Mesenchymal stem cell (in vitro differentiated cells and primary cell): ENCODE results near the gene GPR107.

Experiments used
- DNase-seq: peaks from one replicate; pipeline ENCODE4 v3.0.0-alpha.2; 2013
- H2AFZ ChIP-seq: one replicate; pipeline ENCODE4 v1.6.1; 2013; ENCODE audit warnings: low read depth, mild to moderate bottlenecking, control low read depth, inconsistent platforms, low read length, moderate library complexity
- H2AK5ac ChIP-seq: 2 replicates; pipeline ENCODE4 v1.6.1; 2013; ENCODE audit warnings: low read length, moderate library complexity, mild to moderate bottlenecking, inconsistent platforms; ENCODE audit not compliant: severe bottlenecking
- H2BK120ac ChIP-seq: one replicate; pipeline ENCODE4 v1.6.1; 2013; ENCODE audit warnings: low read depth, mild to moderate bottlenecking, inconsistent platforms, low read length, moderate library complexity
- H2BK12ac ChIP-seq, 2 experiments: one replicate each; pipeline ENCODE4 v1.6.1; 2013; ENCODE audit warnings: inconsistent platforms in 2 of 2, low read length in 2 of 2, mild to moderate bottlenecking in 2 of 2, moderate library complexity in 2 of 2, control low read depth in 1 of 2
- H2BK15ac ChIP-seq: one replicate; pipeline ENCODE4 v1.6.1; 2013; ENCODE audit warnings: mild to moderate bottlenecking, low read depth, inconsistent platforms; ENCODE audit not compliant: poor library complexity, severe bottlenecking
- H2BK5ac ChIP-seq: 2 replicates; pipeline ENCODE4 v1.6.1; 2013; ENCODE audit warnings: low read depth, mild to moderate bottlenecking, low read length, control low read depth, inconsistent platforms; ENCODE audit not compliant: poor library complexity, severe bottlenecking
- H3K14ac ChIP-seq, 2 experiments: one replicate each; pipeline ENCODE4 v1.6.1; 2013; ENCODE audit warnings: inconsistent platforms in 2 of 2, low read length in 2 of 2, control low read depth in 1 of 2, mild to moderate bottlenecking in 1 of 2, moderate library complexity in 1 of 2
- H3K18ac ChIP-seq, 2 experiments: one replicate each; pipeline ENCODE4 v1.6.1; 2013; ENCODE audit warnings: inconsistent platforms in 2 of 2, low read length in 2 of 2, control low read depth in 1 of 2, low read depth in 1 of 2, mild to moderate bottlenecking in 1 of 2
- H3K23ac ChIP-seq, 2 experiments: one replicate each; pipeline ENCODE4 v1.6.1; 2013; ENCODE audit warnings: inconsistent platforms in 2 of 2, low read length in 2 of 2, mild to moderate bottlenecking in 2 of 2, moderate library complexity in 2 of 2, control low read depth in 1 of 2
- H3K27ac ChIP-seq: 2 replicates; pipeline ENCODE4 v1.5.1; 2013; ENCODE audit warnings: mild to moderate bottlenecking, moderate library complexity, low read length, control low read depth, inconsistent platforms; ENCODE audit not compliant: poor library complexity, severe bottlenecking
- H3K27me3 ChIP-seq, 2 experiments: 2 replicates each; pipeline versions ENCODE4 v1.6.1 to v1.7.0; 2013; ENCODE audit warnings: low read length in 2 of 2, mild to moderate bottlenecking in 2 of 2, moderate library complexity in 2 of 2, control low read depth in 1 of 2, inconsistent platforms in 1 of 2; ENCODE audit not compliant: control insufficient read depth in 1 of 2, insufficient read depth in 1 of 2
- H3K36me3 ChIP-seq, 2 experiments: 2 replicates each; pipeline versions ENCODE4 v1.6.1 to v1.7.0; 2013; ENCODE audit warnings: low read length in 2 of 2, control low read depth in 1 of 2, inconsistent platforms in 1 of 2, low read depth in 1 of 2, mild to moderate bottlenecking in 1 of 2; ENCODE audit not compliant: insufficient read depth in 2 of 2, control insufficient read depth in 1 of 2
- H3K4ac ChIP-seq, 2 experiments: one replicate each; pipeline ENCODE4 v1.6.1; 2013; ENCODE audit warnings: inconsistent platforms in 2 of 2, low read length in 2 of 2, mild to moderate bottlenecking in 2 of 2, moderate library complexity in 2 of 2, control low read depth in 1 of 2, low read depth in 1 of 2
- H3K4me1 ChIP-seq: 2 replicates; pipeline ENCODE4 v1.6.1; 2013; ENCODE audit warnings: low read depth, low read length, control low read depth; ENCODE audit not compliant: control insufficient read depth, insufficient read depth
- H3K4me2 ChIP-seq: 2 replicates; pipeline ENCODE4 v1.6.1; 2013; ENCODE audit warnings: low read length, mild to moderate bottlenecking, inconsistent platforms; ENCODE audit not compliant: poor library complexity, severe bottlenecking
- H3K4me3 ChIP-seq, 2 experiments: 2 replicates each; pipeline versions ENCODE4 v1.5.1 to v1.7.0; 2013; ENCODE audit warnings: low read length in 2 of 2, mild to moderate bottlenecking in 2 of 2, control low read depth in 1 of 2, low read depth in 1 of 2; ENCODE audit not compliant: insufficient read depth in 1 of 2
- H3K79me1 ChIP-seq: replicated peaks from 2 replicates; pipeline ENCODE4 v1.6.1; 2013; ENCODE audit warnings: mild to moderate bottlenecking, control low read depth, low read length, inconsistent platforms; ENCODE audit not compliant: poor library complexity, severe bottlenecking
- H3K9ac ChIP-seq: 2 replicates; pipeline ENCODE4 v1.7.0; 2013; ENCODE audit warnings: mild to moderate bottlenecking, low read length, moderate library complexity
- H3K9me3 ChIP-seq: 2 replicates; pipeline ENCODE4 v1.7.0; 2013; ENCODE audit warnings: mild to moderate bottlenecking, low read length; ENCODE audit not compliant: control insufficient read depth
- H4K8ac ChIP-seq: one replicate; pipeline ENCODE4 v1.6.1; 2013; ENCODE audit warnings: inconsistent platforms, mild to moderate bottlenecking, low read length, moderate library complexity
- H4K91ac ChIP-seq: one replicate; pipeline ENCODE4 v1.6.1; 2013; ENCODE audit warnings: mild to moderate bottlenecking, low read length, inconsistent platforms
- WGBS: methylation state at CpG from one replicate; pipeline ENCODE4 v1.1.7; 2013; ENCODE audit warnings: mixed read lengths; 5-methylcytosine and 5-hydroxymethylcytosine counted together

GPR107 gene

DNA sequence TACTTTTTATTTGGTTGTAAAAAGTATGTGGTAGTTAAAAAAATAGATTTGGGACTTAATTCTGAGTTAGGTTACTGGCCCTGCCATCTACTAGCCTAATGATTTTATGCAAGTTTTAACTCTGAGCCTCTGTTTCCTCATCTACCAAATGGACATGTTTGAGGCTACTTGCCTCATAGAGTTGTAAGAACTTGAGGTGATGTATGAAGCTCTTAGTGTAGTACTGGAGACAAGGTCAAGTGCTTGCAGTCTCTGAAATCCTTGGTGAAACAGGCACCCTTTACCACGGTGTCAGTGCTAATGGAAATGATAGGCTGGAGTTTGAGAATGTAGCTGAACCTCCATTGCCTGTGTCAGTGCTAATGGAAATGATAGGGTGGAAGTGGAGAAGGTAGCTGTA lies 15.3 kb downstream of the GPR107 start:
- H3K36me3 ChIP-seq, result peaks cover 4% of the 10 kb centered on the region in 2 experiments
- H2BK5ac ChIP-seq, result no peak overlapping the region
- no peak overlapping the region for H2BK12ac ChIP-seq
- H3K27ac ChIP-seq, result no peak overlapping the region
- no peak overlapping the region for H3K18ac ChIP-seq
- 100% methylated on average over 1 of the region's 1 CpG for WGBS
- no peaks in the 10 kb centered on the region for H3K9me3 ChIP-seq
- H3K4ac ChIP-seq, result no peak overlapping the region
- H3K79me1 ChIP-seq, result peaks cover 27% of the 10 kb centered on the region
- no peak overlapping the region for H3K14ac ChIP-seq
- H3K4me2 ChIP-seq, result no peak overlapping the region
- no peak overlapping the region for H2AFZ ChIP-seq
- H2BK15ac ChIP-seq, result no peak overlapping the region
- H2AK5ac ChIP-seq, result no peak overlapping the region
- no peak overlapping the region for H4K91ac ChIP-seq
- H3K4me1 ChIP-seq, result peaks cover 7% of the 10 kb centered on the region
- DNase-seq, result peak; percentile 49
- H3K9ac ChIP-seq, result no peak overlapping the region
- no peak overlapping the region for H3K4me3 ChIP-seq
- H2BK120ac ChIP-seq, result peak overlapping the region; percentile 61
- H3K27me3 ChIP-seq, result no peaks in the 10 kb centered on the region
- no peak overlapping the region for H3K23ac ChIP-seq
- H4K8ac ChIP-seq, result no peak overlapping the region

GRCh38 chr9:130072515-130073235 lies 19.0 kb downstream of the GPR107 start:
- no peak overlapping the region for H2BK5ac ChIP-seq
- peak overlapping the region in 1 of 2 experiments; percentile 42 for H2BK12ac ChIP-seq
- H3K9me3 ChIP-seq, result no peaks in the 10 kb centered on the region
- no peak overlapping the region for H2BK120ac ChIP-seq
- peak overlapping the region; percentile 10 for H3K4me2 ChIP-seq
- H3K27me3 ChIP-seq, result no peaks in the 10 kb centered on the region
- H3K23ac ChIP-seq, result no peak overlapping the region
- H3K18ac ChIP-seq, result peak overlapping the region in 1 of 2 experiments; percentile 82
- peak overlapping the region; percentile 44 for H3K27ac ChIP-seq
- H3K9ac ChIP-seq, result no peak overlapping the region
- H3K4me3 ChIP-seq, result no peak overlapping the region
- peak overlapping the region in 1 of 2 experiments; percentile 73 for H3K4ac ChIP-seq
- H2BK15ac ChIP-seq, result no peak overlapping the region
- peaks cover 7% of the 10 kb centered on the region for H3K4me1 ChIP-seq
- 73% methylated on average over 6 of the region's 9 CpGs for WGBS
- H4K8ac ChIP-seq, result peak overlapping the region; percentile 3
- H4K91ac ChIP-seq, result no peak overlapping the region
- peaks cover 27% of the 10 kb centered on the region for H3K79me1 ChIP-seq
- peaks cover 13 to 20% of the 10 kb centered on the region in 2 experiments for H3K36me3 ChIP-seq
- no peak overlapping the region for H2AK5ac ChIP-seq
- H3K14ac ChIP-seq, result peak overlapping the region in 1 of 2 experiments; percentile 70
- peak; percentile 73 for DNase-seq
- no peak overlapping the region for H2AFZ ChIP-seq

GRCh38 chr9:130073373-130073772 lies 19.7 kb downstream of the GPR107 start:
- no peak overlapping the region for H2AFZ ChIP-seq
- H3K4me1 ChIP-seq, result peaks cover 7% of the 10 kb centered on the region
- no peak overlapping the region for H2BK5ac ChIP-seq
- H3K79me1 ChIP-seq, result peaks cover 24% of the 10 kb centered on the region
- H3K27me3 ChIP-seq, result no peaks in the 10 kb centered on the region
- H2BK12ac ChIP-seq, result no peak overlapping the region
- H4K91ac ChIP-seq, result no peak overlapping the region
- H3K18ac ChIP-seq, result no peak overlapping the region
- H3K27ac ChIP-seq, result peak overlapping the region; percentile 44
- no peak overlapping the region for H3K4me2 ChIP-seq
- H3K14ac ChIP-seq, result no peak overlapping the region
- no peak overlapping the region for H3K4me3 ChIP-seq
- H2AK5ac ChIP-seq, result no peak overlapping the region
- H3K36me3 ChIP-seq, result peaks cover 15 to 25% of the 10 kb centered on the region in 2 experiments
- WGBS, result 8% methylated on average over 2 of the region's 2 CpGs
- H4K8ac ChIP-seq, result no peak overlapping the region
- H2BK15ac ChIP-seq, result no peak overlapping the region
- H2BK120ac ChIP-seq, result no peak overlapping the region
- no peak overlapping the region for H3K9ac ChIP-seq
- no peaks in the 10 kb centered on the region for H3K9me3 ChIP-seq
- peak; percentile 94 for DNase-seq
- H3K23ac ChIP-seq, result no peak overlapping the region
- no peak overlapping the region for H3K4ac ChIP-seq

GRCh38 chr9:130078547-130078946 lies 24.8 kb downstream of the GPR107 start:
- Histone ChIP-seq H3K4me2 (no peak overlapping the region), H2BK15ac (no peak overlapping the region), H3K4me1 (peaks cover 1% of the 10 kb centered on the region), H3K9ac (no peak overlapping the region), H2AFZ (no peak overlapping the region), H3K14ac (no peak overlapping the region), H3K27me3 (no peaks in the 10 kb centered on the region), H2BK12ac (no peak overlapping the region), H3K27ac (no peak overlapping the region), H3K36me3 (peaks cover 43 to 67% of the 10 kb centered on the region in 2 experiments), H2AK5ac (no peak overlapping the region), H4K8ac (no peak overlapping the region), H4K91ac (no peak overlapping the region), H3K18ac (no peak overlapping the region), H3K79me1 (peaks cover 15% of the 10 kb centered on the region), H3K9me3 (no peaks in the 10 kb centered on the region), H2BK5ac (no peak overlapping the region), H2BK120ac (no peak overlapping the region), H3K23ac (no peak overlapping the region), H3K4ac (no peak overlapping the region), H3K4me3 (no peak overlapping the region)
- DNase-seq, result no peak
- 100% methylated on average over 3 of the region's 3 CpGs for WGBS
